SK-MEL-5 (cell line): ENCODE results near the gene PODXL2. TPM values are rescaled to one million over a fixed set of nuclear protein-coding genes. Genes with fewer than 3 reads are reported as not detected.
A peak's percentile ranks its signal among the peaks of the same experiment; 100 is the strongest.

ENCODE experiments used
- DNase-seq: peaks from one replicate; pipeline ENCODE4 v3.0.0-alpha.2; 2016; ENCODE audit warnings: low read depth, low spot score
- in situ Hi-C: cut with HindIII; loops from 2 replicates; pipeline ENCODE4 v1.10.0; 2016; ENCODE audit warnings: low sequenced_read_pairs, high pct_unique_total_duplicates, low pct_unique_long_range_greater_than_20kb
- total RNA-seq: library from RNA; depleted of rRNA; stranded (reverse); fragments of >200 nt; shearing (Covaris generic); gene quantifications from 2 replicates; pipeline ENCODE4 v1.2.3, GENCODE V29; 2014

Gene PODXL2
- total RNA-seq, 1 experiment from 2014 or later: 199 TPM

DNA sequence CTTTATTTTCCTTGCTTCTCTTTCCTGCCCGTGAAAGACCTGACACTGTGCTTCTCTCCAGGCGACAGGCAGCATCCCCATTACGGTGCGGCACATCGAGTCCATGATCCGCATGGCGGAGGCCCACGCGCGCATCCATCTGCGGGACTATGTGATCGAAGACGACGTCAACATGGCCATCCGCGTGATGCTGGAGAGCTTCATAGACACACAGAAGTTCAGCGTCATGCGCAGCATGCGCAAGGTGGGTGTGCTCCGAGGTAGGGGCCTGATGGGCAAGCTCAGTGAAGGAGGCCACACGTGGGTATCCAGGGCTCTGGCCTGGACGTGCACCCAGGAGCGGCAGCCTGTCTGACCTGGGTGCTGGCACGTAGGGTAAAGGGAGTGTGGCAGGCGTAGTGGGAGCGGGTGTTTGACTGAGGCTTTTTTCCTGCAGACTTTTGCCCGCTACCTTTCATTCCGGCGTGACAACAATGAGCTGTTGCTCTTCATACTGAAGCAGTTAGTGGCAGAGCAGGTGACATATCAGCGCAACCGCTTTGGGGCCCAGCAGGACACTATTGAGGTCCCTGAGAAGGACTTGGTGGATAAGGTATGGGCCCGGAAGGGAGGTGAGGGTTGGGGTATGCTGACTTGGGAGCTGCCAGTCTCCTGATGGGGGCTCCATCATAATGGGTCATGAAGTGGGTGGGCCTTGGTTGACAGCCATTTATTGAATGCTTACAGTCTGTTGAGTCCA, 8.2 kb upstream of the PODXL2 start:
- DNase-seq: no peak
- in situ Hi-C loops: no loop called here

DNA sequence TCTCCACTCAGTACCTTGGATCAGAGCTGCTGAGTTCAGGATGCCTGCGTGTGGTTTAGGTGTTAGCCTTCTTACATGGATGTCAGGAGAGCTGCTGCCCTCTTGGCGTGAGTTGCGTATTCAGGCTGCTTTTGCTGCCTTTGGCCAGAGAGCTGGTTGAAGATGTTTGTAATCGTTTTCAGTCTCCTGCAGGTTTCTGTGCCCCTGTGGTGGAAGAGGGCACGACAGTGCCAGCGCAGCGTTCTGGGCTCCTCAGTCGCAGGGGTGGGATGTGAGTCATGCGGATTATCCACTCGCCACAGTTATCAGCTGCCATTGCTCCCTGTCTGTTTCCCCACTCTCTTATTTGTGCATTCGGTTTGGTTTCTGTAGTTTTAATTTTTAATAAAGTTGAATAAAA, 7.0 kb upstream of the PODXL2 start:
- no peak for DNase-seq
- in situ Hi-C loops: no loop called here

DNA sequence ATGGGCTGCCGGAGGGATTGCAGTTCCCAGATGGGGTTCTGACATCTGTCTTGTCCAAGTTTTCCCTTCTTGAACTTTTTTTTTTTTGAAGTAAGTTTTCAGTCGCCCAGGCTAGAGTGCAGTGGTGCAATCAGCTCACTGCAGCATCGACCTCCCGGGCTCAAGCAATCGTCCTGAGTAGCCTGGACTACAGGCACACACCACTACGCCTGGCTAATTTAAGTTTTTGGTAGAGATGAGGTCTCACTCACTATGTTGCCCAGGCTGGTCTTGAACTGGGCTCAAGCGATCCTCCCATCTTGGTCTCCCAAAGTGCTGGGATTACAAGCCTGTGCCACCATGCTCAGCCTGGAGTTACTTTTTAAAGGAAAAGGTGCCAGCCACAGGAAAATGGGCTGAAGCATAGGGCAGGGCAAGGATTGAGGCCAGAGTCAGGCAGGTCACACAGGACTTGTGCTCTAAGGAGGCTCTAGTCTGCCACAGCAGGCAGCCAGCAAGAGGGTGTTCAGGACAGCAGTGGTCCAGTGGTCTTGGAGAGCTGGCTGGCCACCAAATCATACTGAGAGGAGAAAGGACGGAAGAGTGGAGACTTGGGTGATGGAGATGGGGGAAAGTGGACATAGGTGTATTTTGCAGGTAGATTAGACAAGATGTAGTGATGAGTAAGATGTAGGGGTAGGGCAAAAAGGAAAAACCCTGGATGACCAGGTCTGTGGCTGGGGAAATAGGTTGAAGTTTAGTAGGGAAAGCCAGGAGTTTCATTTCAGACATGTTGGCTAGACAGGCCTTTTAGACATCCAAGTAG, 6.0 kb upstream of the PODXL2 start:
- DNase-seq: no peak
- in situ Hi-C loops: no loop called here

DNA sequence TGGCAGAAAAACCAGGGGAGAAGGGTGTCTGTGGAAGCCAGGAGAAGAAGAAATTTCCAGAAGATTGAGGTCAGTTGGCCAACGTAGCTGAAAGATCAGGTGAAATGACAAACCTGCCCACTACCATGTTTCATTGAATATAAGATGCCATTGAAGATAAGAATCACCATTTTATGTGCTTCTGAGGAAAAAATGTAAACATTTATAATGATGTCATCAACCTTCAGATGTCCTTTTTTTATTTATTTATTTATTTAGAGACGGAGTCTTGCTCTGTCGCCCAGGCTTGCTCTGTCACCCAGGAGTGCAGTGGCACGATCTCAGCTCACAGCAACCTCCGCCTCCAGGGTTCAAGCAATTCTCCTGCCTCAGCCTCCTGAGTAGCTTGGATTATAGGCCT, 4.9 kb upstream of the PODXL2 start:
- DNase-seq: no peak
- in situ Hi-C loops: no loop called here

DNA sequence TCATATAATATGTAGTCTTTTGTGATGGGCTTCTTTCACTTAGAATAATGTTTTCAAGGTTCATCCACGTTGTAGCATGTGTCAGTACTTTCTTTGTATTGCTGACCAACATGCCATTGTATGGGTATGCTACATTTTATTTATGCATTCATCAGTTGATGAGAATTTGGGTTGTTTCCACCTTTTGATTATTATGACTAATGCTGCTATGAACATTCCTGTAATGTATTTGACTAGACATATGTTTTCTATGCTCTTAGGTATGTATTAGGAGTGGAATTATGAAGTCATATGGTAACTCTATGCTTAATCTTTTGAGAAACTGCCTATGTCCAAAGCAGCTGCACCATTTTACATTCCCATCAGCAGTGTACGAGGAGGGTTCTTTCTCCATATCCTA, 3.2 kb upstream of the PODXL2 start:
- in situ Hi-C loops: no loop called here
- no peak for DNase-seq

DNA sequence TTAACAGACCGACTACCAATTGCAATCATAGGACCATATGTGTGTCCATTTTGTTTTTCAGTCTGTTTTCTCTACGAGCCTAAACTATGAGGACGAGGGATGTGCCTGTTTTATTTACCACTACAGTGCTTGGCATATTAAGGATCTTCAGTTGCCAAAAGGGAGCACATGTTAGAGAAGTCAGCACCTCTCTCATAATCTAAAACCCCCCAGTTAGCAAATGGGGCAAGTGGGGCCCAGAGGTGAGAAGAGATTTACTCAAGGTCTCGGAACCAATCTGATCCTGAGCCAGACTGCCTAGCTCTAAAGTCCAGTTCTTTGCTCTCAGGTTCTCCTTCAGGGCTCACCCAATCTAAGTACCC, 578 bp upstream of the PODXL2 start:
- DNase-seq: no peak
- in situ Hi-C loops: no loop called here

DNA sequence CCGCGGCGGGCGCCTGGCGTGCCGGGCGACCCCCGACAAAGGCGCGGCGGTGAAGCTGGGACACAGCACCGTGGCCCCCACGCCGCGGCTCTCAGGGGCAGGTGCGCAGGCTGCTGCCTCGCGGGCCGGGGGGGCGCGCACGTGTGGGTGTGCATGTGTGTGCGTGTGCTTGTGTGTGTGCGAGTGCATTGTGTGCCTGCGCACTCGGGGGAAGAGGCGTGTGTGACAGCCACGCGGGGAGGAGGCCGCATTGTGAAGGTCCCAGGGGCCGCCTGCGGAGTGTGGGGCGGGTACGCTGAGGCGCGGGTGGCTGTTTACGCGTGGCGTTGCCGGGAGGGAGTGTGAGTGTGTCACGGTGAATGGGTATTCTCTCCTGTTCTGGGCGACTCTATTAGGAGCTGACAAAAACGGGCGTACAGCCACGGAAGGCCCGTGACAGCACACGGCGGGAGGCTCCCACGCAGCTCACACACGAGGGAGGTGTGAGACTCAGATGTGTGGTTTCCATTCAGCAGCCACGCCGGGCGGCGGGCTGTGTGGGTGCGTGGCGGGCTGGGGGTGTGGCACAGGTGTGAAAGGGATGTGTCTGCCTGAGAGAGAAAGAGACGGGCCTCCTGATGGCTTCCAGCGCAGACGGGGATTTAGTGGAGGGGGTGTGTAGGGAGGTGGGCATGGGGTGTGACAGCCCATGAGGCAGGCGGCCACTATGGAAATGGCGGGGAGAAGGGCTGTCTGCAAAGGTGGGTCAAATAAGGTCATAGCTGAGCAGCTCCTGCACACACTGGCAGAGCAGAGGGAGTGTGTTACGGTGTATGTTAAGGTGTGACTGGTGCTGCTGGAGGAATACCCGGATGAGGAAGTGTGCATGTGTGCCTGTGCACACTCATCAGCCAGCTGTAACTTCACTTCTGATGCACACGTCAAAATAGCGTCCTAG, 750 bp downstream of the PODXL2 start:
- no peak for DNase-seq
- in situ Hi-C loops: no loop called here

DNA sequence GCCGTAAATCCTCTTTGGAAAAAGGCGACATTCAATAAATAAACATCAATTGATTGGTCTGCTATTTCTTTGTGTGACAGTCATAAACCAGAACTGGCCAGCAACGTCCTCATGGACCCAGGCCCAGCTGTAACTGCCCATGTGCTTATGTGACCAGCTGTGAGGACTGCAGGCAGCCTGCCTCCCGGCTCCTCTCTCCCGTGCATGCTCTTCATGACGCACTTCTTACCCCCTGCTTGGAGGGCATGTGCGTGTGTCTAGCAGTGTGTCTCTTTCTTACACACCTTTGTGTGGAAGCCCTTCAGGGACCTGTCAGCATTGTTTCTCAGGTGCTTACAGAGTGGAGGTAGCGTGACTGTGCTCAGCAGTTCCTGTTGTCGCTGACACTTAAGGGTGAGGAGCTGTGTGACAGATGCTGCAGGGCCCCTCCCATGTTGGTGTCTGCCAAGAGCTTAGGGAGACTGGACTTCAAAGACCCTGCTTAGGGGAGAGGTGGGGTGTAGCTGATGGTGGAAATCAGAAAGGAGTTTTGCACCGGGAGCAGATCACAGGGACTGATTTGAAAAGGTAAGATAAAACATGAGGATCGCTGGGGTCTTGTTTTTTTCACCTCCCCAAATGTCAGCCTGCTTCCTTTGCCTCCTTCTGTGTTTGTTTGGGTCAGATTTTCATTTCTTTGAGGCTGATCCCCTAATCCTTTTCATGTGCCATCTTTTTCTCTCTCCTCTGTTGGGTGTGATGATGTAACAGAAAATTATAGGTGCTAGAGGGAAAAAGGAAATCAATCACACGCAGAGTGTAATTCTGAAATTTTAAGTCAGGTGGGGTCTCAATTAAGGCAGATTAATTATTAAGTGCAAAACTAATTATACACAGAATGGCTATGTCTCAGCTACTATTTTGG, 2.1 kb downstream of the PODXL2 start:
- DNase-seq: no peak
- in situ Hi-C loops: no loop called here

DNA sequence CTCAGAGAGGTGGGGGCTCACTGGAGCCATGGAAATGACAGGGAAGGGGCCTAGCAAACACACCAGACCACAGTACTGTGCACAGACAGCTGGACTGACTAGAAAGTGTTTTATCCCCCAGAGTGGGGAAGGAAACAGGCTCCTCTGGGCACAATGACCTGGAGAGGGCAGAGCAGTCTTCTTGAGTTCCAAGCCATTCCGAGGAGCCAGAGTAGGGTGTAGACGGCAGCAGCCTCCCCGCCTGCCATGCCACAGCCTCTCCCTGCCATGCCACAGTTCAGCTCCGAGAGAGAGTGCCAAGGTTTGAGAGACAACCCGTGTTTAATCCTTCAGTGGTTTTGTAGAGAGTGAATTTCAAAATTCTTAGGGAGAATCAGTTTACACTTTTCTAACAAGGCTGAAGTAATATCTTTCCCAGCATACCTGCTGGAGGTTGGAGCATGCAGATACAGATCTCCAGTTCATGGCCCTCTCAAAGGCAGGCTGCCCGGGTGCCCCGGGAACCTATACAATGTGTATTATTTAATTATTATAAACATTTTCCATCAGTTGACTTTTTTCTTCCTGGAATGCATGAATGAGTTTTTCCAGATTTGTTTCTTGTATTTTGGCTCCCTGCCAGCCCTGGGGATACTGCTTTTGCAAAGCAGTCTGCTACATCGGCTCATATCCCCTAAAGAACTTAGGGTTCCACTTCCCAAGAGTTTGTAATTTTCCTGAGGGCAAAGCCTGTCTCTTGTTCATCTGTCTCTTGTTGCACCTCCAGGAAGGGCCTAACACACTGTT, 3.2 kb downstream of the PODXL2 start:
- peak; percentile 43 for DNase-seq
- in situ Hi-C loops: no loop called here

DNA sequence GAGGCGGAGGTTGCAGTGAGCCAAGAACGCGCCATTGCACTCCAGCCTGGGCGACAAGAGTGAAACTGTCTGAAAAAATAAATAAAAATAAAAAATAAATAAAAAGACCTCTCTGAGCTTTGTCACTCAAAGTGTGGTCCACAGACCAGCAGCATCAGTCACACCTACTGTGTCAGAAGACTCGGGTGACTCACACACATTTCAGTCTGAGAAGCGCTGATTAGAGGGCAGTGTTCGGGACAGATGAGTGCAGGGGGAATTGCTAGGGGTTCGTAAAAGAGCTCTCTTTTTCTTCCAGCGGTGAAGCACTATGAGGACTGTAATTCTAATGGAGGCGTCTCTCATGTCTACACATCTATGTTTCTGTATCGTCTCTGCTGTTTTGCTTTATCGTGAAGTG, 5.7 kb downstream of the PODXL2 start:
- in situ Hi-C loops: no loop called here

DNA sequence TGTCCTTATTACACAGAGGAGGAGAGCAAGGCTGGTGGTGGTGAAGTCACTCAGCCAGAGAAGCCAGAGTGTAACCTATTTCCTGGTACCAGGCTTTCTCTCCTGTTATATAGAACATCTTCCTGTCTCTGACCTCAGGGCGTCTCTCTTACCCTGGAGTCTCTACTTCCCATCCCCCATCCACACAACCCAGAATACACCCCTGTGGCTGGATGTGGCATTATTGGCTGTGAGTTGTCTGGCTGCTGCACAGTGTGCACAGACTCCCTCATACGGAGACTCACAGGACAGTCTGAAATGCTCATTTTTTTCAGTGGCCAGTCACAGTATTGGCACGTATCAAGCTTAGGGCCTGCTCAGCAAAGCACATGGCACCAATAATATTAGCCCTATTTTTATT, 8.6 kb downstream of the PODXL2 start:
- in situ Hi-C loops: no loop called here
- DNase-seq: peak; percentile 79

More for the DNA sequence above, 5.7 kb downstream of the PODXL2 start:
- DNase-seq: no peak

DNA sequence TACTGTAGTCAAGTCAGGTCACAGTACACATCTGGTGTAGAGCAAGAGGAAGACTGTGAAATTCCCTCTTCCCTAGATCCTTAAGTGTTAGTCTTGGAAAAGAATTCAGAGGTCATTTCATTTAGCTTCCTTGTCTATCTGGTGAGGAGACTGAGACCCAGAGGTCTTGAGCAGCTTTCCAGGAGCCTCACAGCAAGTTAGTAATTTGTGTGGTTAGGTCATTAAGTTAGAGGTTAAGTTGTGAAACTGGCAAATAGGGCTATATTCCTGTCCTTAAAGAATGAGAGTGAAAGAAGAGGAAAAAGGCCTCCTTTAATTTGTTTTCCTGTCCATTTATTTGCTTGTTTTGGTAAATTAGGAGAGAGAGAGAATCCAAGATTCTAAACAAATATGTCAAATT, 9.0 kb downstream of the PODXL2 start:
- in situ Hi-C loops: no loop called here
- DNase-seq: no peak

DNA sequence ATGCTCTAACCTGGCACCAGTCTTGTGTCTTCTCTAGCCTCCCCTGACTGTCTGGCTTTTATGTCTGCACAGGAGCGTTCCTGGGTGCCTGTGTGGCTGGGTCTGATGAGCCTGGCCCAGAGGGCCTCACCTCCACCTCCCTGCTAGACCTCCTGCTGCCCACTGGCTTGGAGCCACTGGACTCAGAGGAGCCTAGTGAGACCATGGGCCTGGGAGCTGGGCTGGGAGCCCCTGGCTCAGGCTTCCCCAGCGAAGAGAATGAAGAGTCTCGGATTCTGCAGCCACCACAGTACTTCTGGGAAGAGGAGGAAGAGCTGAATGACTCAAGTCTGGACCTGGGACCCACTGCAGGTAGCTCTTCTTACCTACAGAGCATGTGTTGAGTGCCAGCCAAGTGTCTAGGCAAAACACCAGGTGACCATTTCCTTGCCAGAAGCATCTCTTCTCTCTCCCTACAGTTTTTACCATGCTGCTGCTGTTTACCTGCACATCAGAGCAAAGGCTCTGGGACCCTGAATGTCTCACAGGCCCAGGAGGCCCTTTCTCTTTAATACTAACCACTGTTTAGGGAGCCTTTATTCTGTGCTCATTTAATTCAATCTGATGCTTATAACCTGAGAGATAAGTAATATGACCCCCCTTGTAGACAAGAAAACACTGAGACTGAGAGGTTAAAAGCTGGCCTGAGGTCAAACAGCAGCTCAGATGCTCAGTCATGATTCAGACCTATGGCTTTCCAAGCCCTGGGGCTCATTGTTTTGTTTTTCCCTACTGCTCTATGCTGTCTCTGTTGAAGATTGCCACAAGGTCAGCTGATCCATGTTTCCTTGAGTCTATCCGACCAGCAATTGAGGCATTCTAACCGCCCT, 10.4 kb downstream of the PODXL2 start:
- in situ Hi-C loops: no loop called here
- peak; percentile 97 for DNase-seq

DNA sequence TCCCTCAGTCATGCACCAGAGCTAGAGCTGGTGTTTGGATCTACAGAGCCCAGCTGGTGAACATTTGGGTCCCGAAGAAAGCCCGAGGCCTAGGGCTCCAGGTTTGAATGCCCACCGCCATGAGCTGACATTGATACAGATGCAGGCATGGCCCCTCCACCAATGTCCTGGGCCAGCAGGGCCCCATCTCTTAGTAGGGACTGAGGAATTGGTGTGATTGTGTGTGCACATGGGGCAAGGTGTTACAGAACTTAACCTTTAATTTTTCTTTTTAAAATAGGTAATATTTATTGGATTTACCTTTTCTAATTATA, 11.0 kb downstream of the PODXL2 start:
- in situ Hi-C loops: no loop called here
- no peak for DNase-seq

DNA sequence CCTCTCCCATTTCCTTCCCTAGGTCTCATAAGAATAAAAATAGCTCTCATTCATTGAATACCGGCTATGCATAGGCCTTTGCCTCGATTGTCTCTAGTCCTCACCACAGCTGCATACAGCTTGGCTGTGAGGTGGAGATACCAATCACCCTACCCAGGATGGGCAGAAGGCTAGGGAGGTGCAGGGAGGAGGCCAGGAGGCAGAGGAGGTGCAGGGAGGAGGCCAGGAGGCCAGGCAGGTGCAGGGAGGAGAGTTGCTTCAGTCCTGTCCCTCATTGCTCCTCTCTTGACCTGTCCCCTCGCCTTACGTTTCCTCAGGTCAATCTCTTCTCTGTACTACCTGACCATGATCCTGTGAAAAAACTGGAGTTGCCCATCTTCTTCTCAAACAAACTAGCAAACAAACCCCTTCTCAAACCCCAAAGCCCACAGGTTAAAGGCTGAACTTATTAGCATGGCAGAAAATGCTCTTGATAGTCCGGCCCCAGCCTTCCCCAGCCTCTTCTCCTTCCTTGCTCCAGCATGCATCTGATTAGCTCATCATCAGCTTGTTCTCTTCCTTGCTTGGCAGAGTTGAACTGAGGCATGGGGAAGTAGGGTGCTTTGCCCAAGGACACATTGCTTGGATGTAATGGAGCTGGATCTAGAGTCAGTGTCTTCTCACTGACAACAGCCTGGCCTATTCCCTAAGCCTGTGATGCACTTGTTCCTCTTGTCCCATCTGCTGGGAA, 15.8 kb downstream of the PODXL2 start:
- in situ Hi-C loops: no loop called here
- no peak for DNase-seq
